ENCODE measurements around the gene SVOP. TPM values are rescaled to one million over a fixed set of nuclear protein-coding genes. Genes with fewer than 3 reads are reported as not detected.

The SVOP gene
- total and polyA plus RNA-seq, 2 of the 8 experiments (the other 6 are each of a cell fraction or from before 2014, with no cell fraction given) = 0.06 TPM; not detected in 1

DNA sequence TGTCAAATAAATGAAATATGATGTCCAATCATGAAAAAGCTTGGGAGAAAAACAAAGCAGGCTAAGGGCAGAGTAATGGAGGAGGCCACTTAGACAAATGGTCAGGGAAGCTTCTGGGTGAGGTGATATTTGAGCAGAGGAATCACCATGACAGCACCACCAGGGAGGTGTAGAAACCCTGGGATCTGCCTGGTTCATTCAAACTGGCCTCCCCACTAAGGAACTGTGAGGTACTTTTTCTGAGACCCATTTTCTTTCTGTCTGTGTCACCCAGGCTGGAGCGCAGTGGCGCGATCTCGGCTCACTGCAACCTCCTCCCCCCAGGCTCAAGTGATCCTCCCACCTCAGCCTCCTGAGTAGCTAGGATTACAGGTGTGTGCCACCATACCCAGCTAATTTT is 155.7 kb downstream of the SVOP start:
- H4K91ac ChIP-seq (replicated peaks; ENCODE audit: insufficient read length, low read length) = no peak overlapping the region
- H3K14ac ChIP-seq (ENCODE audit: insufficient read length) = no peak overlapping the region
- H3K4me2 ChIP-seq (ENCODE audit: insufficient read depth in 1 of 2, low read depth in 2 of 2, low read length in 2 of 2) = no peak overlapping the region
- H2BK15ac ChIP-seq (ENCODE audit: low read length) = no peak overlapping the region
- no peaks in the 10 kb centered on the region for H3K4me1 ChIP-seq (replicated peaks in 1 of 4; ENCODE audit: control insufficient read depth in 3 of 4, insufficient read depth in 4 of 4, low read length in 3 of 4)
- WGBS, 2 experiments (ENCODE audit: extremely low coverage in 1 of 2, insufficient coverage in 1 of 2, insufficient read length in 1 of 2, insufficient replicate concordance in 2 of 2, low coverage in 1 of 2, low lambda C conversion rate in 2 of 2, missing lambda C conversion rate in 1 of 2) = 83% methylated on average over 1 of the region's 4 CpGs; no CpG with 5 or more reads in 1 of the 2 experiments
- TF ChIP-seq YY1 (IDR thresholded peaks at IDR 0.05; ENCODE audit: low read depth, low read length) (no peak), JUN (IDR thresholded peaks at IDR 0.05; ENCODE audit: low read depth, low read length) (no peak), BCL11A (IDR thresholded peaks at IDR 0.05; ENCODE audit: low read depth in 2 of 2, low read length in 2 of 2) (no peak), KDM5A (IDR thresholded peaks at IDR 0.05; ENCODE audit: low read length) (no peak), TEAD4 (IDR thresholded peaks at IDR 0.05; ENCODE audit: low read depth, low read length) (no peak), SP1 (IDR thresholded peaks at IDR 0.05; ENCODE audit: low read depth, low read length) (no peak), CBX8 (IDR thresholded peaks at IDR 0.05; ENCODE audit: borderline replicate concordance, low read depth, low read length) (no peak), KDM1A (IDR thresholded peaks at IDR 0.05; ENCODE audit: borderline replicate concordance, low read length) (no peak), POU5F1 (IDR thresholded peaks at IDR 0.05; ENCODE audit: low read depth, low read length) (no peak)
- FAIRE-seq (no peak), DNase-seq (ENCODE audit: low read depth in 1 of 2, low spot score in 2 of 2) (no peak)
- CTCF ChIA-PET (ENCODE audit: partially characterized antibody) = interaction anchor here (1.2 to 2.0 kb wide), 2 partner anchors 19 to 25 kb away, joined by 3 to 5 read pairs; no protein-coding TSS in a partner anchor
- no peak overlapping the region for H3K4me3 ChIP-seq (ENCODE audit: extremely low read depth in 1 of 4, insufficient read depth in 2 of 4, low read depth in 3 of 4, low read length in 4 of 4)
- POLR2A ChIA-PET (ENCODE audit: partially characterized antibody) = no interaction called here
- H3K27ac ChIP-seq (ENCODE audit: low read depth, low read length) = no peak overlapping the region
- H3K18ac ChIP-seq (ENCODE audit: extremely low read depth, low read length) = no peak overlapping the region
- H3K56ac ChIP-seq (replicated peaks; ENCODE audit: insufficient read length, low read depth, low read length) = no peak overlapping the region
- H3K79me1 ChIP-seq (ENCODE audit: low read depth, low read length) = no peaks in the 10 kb centered on the region
- H3K9me3 ChIP-seq (ENCODE audit: insufficient read depth in 2 of 2, low read depth in 1 of 2, low read length in 1 of 2) = no peaks in the 10 kb centered on the region
- no peak overlapping the region for H2AK5ac ChIP-seq (ENCODE audit: low read depth, low read length)
- no peak overlapping the region for H4K5ac ChIP-seq (ENCODE audit: insufficient read length, low read depth, low read length)
- no peak overlapping the region for H3K4ac ChIP-seq (replicated peaks; ENCODE audit: insufficient read length, low read depth, low read length)
- H2BK12ac ChIP-seq (ENCODE audit: low read depth, low read length) = no peak overlapping the region
- H2BK5ac ChIP-seq (ENCODE audit: low read depth, low read length) = no peak overlapping the region
- H3K36me3 ChIP-seq (ENCODE audit: control insufficient read depth in 2 of 4, insufficient read depth in 4 of 4, low read length in 3 of 4) = no peaks in the 10 kb centered on the region
- no peak overlapping the region for H4K8ac ChIP-seq (ENCODE audit: extremely low read depth, insufficient read depth, low read length)
- no peak overlapping the region for H2BK20ac ChIP-seq (ENCODE audit: low read length)
- no peaks in the 10 kb centered on the region for H4K20me1 ChIP-seq (replicated peaks in 1 of 2; ENCODE audit: control insufficient read depth in 1 of 2, insufficient read depth in 2 of 2, low read length in 2 of 2)
- no peak overlapping the region for H2BK120ac ChIP-seq (replicated peaks; ENCODE audit: low read depth, low read length)
- no peak overlapping the region for H2AFZ ChIP-seq (ENCODE audit: low read length)
- no peaks in the 10 kb centered on the region for H3K27me3 ChIP-seq (replicated peaks in 1 of 4; ENCODE audit: control insufficient read depth in 3 of 4, extremely low read depth in 1 of 4, insufficient read depth in 3 of 4, low read length in 3 of 4)
- H3K9ac ChIP-seq (replicated peaks in 1 of 4; ENCODE audit: extremely low read depth in 1 of 4, low read depth in 3 of 4, low read length in 3 of 4) = no peak overlapping the region
- no peak overlapping the region for H3K23ac ChIP-seq (ENCODE audit: insufficient read length)
- H3K23me2 ChIP-seq (ENCODE audit: low read depth, low read length) = no peaks in the 10 kb centered on the region
- H3K79me2 ChIP-seq (ENCODE audit: control insufficient read depth in 1 of 2, insufficient read depth in 2 of 2, low read length in 2 of 2) = no peaks in the 10 kb centered on the region
